HG03378 (cell line): ENCODE data around the gene C12orf43.

ENCODE experiments used
- ATAC-seq: cut with Tn5 transposase; IDR thresholded peaks from one replicate; pipeline ENCODE4 v1.9.1; 2021; ENCODE audit warnings: mild to moderate bottlenecking, moderate library complexity; ENCODE audit not compliant: unreplicated experiment

The C12orf43 gene

GRCh38 chr12:121000530-121000929 lies 15.8 kb downstream of the C12orf43 start:
- ATAC-seq = no peak

GRCh38 chr12:120999191-121000120 lies 16.8 kb downstream of the C12orf43 start:
- ATAC-seq = no peak

GRCh38 chr12:120998435-120998834 lies 17.9 kb downstream of the C12orf43 start:
- no peak for ATAC-seq

- ATAC-seq = no peak
Observed at GRCh38 chr12:120997448-120997847, 18.8 kb downstream of the C12orf43 start.

GRCh38 chr12:120996133-120996746 lies 20.0 kb downstream of the C12orf43 start:
- no peak for ATAC-seq

GRCh38 chr12:120994589-120995337 lies 21.5 kb downstream of the C12orf43 start:
- no peak for ATAC-seq

GRCh38 chr12:120994059-120994458 lies 22.2 kb downstream of the C12orf43 start:
- ATAC-seq = no peak

GRCh38 chr12:120993496-120993895 lies 22.8 kb downstream of the C12orf43 start:
- ATAC-seq = no peak

- no peak for ATAC-seq
Observed at GRCh38 chr12:120992989-120993388, 23.3 kb downstream of the C12orf43 start.

GRCh38 chr12:120991965-120992364 lies 24.3 kb downstream of the C12orf43 start:
- no peak for ATAC-seq

- no peak for ATAC-seq
Observed at GRCh38 chr12:120990487-120991055, 25.7 kb downstream of the C12orf43 start.

- no peak for ATAC-seq
Observed at GRCh38 chr12:120989687-120990086, 26.6 kb downstream of the C12orf43 start.

GRCh38 chr12:120988658-120989057 lies 27.6 kb downstream of the C12orf43 start:
- ATAC-seq = no peak

- ATAC-seq = no peak
Observed at GRCh38 chr12:120988234-120988633, 28.1 kb downstream of the C12orf43 start.

GRCh38 chr12:120984351-120984898 lies 31.9 kb downstream of the C12orf43 start:
- ATAC-seq = no peak

GRCh38 chr12:120983759-120984158 lies 32.5 kb downstream of the C12orf43 start:
- no peak for ATAC-seq

- no peak for ATAC-seq
Observed at GRCh38 chr12:120982659-120983058, 33.6 kb downstream of the C12orf43 start.

GRCh38 chr12:120981407-120981941 lies 34.8 kb downstream of the C12orf43 start:
- no peak for ATAC-seq

GRCh38 chr12:120980800-120981368 lies 35.4 kb downstream of the C12orf43 start:
- ATAC-seq = no peak
